GM19035 (cell line): ENCODE results near the gene GPRC5A.

Experiments used
- ATAC-seq: cut with Tn5 transposase; IDR thresholded peaks from one replicate; pipeline ENCODE4 v1.9.1; 2021; ENCODE audit not compliant: unreplicated experiment

Gene GPRC5A

DNA sequence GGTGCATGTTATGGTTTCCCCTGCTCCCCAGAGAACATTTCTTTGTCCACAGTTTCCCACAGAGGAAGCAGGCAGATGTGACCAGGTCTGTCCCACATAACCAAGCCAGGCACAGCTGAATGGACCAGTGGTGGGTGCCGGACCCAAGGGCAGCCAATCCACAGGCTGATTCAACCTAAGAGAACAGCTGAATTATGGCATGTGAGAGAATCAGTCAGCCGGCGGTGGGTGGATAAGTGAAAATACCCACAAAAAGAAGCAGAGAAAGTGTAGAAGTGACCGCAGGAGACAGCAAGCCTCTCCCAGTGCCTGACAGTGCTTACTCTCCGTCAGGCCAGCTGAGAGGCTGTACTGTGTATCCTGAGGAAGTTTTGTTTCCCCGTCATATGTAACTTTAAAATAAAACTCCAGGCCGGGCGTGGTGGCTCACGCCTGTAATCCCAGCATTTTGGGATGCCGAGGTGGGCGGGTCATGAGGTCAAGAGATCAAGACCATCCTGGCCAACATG is 45.7 kb downstream of the GPRC5A start:
- no peak for ATAC-seq

DNA sequence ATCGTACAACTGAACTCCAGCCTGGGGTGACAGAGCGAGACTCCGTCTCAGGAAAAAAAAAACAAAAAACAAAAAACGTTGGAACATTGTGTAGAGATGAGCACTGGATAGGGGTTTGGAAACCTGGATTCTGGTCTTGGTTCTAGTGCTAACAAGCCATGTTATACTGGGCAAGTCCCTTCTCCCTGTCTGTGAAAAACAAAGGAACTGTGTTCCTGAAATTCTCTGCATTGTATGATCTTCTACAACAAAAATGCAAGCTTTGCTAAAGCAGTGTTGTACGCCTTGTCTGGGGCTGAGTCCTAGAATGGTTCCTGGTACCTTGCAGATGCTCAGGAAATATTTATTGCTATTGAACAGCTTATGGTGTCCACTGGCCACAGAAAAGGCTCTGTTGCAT is 47.2 kb downstream of the GPRC5A start:
- no peak for ATAC-seq

DNA sequence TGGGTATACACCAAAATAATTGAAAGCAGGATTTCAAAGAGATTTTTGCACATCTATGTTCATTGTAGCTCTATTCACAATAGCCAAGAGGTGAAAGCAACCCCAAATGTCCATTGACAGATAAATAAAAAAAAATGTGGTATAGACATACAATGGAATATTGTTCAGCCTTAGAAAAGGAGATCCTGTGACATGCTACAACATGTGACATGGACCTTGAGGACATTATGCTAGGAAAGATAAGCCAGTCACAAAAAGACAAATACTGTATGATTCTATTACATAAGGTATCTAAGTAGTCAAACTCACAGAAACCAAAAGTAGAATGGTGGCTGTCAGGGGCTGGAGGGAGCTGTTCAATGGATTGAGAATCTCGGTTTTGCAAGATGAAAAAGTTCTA is 48.5 kb downstream of the GPRC5A start:
- ATAC-seq: no peak

DNA sequence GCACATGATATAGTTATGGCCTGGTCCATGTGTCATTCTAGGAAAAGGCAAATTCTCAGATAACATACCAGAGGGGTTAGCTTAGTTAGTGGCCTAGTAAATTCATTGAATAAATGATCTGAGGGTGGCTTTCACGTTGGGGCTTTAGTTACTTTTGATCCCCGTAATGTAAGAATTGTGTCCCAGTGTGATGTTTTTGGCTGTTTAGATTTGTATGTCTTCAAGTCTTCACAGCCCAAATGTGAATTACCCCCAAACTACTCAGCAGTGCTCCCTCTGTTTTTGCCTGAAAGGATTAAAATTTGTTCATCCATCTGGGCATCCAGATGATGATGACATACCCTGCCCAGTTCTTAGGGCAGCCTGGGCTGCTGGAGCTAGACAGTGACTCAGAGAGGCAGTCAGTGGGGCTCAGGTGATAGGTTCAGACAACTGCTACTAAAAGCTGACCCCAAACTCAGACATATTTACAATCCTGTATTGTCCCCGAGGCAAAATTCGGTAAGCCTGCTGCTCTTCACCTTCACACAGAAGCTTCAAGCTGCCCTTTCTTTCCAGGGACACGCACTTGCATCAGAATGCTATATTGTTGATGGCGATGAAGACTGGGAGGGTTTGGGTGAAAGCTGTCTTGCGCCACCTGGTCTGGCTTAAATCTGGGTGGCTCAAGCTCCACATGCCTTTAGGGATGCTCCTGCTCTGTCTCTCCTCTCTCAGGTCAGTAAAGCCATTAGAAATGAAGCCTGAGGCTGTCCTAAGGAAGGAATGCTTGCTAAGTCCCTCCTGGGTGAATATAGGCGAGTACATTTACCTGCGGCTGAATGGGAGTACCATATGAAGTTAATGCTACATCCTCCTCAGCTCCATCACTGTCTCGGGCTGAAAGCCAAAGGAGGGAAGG is 50.3 kb downstream of the GPRC5A start:
- no peak for ATAC-seq

DNA sequence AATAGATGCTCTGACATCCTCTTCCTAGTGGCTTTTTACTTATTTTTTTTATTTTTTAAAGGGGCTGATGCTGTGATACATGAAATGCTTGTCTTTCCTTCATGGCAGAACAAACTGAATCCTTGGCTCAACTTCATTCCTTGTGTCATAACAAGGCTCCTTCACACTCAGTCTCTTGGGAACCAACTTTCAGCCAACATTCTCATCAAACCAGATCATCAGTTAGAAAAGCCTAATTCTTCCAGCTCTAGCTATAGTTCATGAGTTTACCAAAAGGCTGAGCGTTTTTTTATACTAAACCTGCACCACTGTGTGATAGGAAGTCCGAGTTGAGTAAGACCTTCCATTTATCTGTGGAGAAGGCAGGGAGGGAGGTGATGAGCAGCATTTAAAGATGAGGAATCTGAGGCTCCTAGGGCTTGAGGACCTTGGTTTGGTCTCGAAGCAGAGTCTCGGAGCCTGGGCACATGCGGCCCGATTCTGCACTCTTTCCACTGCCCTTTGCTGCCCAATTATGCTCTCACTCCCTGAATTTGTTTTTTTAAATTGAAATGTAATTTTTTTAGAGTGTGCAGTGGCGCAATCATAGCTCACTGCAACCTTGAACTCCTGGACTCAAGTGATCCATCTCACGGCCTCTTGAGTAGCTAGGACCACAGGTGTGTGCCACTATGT is 52.4 kb downstream of the GPRC5A start:
- no peak for ATAC-seq

DNA sequence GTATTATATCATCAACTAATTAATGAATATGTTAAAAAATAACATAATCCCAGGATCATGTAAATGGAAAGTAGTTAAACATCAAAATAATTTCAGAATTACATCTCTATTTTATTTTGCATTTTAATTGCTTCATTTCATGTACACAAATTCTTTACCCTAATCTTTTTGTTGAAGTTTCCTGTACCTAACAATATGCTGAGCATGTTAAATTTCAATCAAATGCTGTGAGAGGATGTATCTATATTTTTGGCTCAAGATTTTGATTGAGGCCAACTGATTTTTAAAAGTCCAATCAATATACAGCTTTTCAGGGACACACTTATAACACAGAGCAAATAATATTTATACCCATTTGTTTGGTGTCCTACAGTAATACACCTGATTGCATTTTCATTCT is 54.2 kb downstream of the GPRC5A start:
- ATAC-seq: no peak

DNA sequence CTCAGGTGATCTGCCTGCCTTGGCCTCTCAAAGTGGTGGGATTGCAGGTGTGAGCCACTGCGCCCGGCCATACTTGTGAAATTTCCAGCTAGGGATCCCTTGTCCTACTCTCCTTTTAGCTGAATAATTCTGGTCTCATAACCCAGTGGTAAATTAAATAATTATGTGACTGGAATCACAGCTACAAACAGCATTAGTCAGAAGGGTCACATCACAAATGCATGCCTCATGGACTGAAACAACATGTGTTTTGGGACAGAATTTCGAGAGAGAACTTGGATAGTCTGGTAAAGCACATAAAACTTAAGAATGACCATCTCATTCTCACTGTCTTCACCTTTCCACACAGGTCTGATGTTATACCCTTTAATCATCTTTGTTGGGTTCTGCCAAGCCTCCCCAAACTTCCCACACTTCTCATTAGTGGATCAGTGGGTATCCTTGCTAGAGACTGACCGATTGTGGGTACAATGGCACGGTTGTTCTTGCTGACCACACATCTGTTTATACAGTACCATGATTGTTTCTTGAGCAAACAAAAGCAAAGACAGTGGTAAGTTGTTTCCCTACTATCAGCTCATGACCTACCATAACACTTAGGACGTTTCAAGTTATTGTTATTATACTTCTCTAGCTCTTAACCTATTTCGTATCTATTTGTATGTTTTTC is 55.5 kb downstream of the GPRC5A start:
- ATAC-seq: no peak

DNA sequence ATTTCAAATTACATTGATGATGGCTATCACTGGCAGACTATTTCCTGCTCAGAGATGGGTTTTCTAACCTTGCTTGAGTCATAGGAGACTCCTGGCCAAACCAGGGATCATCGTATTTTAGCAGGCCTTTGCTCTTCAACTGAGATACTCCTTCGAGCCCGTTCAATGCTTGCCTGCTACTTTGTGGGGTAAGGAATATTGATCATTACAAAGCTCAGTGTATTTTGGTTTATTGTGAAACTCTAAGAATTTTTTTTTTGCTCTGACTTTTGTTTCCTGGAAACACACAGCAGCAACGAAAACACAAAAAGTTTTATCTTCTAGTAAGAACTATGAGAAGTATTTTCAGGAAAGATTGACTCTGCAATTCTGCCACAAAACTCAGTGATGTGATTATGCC is 56.5 kb downstream of the GPRC5A start:
- no peak for ATAC-seq

DNA sequence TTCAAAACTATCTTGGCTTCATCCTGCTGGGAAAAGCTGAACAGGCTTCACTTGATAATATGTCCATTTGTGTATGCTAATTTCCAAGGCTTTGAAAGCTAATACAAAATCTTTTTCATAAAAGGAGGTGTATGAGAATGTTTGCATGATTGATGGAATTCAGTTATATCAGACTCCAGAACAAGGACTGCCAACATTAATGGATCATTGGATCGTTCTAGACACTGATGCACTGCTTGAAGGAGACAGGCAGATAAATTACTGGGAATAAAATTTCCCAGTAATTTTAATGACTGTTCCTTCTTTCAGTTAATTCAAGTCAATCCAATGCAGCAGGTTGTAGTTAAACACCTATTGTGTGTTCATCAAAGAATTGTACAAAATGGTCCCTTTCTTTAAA is 60.1 kb downstream of the GPRC5A start:
- ATAC-seq: no peak

DNA sequence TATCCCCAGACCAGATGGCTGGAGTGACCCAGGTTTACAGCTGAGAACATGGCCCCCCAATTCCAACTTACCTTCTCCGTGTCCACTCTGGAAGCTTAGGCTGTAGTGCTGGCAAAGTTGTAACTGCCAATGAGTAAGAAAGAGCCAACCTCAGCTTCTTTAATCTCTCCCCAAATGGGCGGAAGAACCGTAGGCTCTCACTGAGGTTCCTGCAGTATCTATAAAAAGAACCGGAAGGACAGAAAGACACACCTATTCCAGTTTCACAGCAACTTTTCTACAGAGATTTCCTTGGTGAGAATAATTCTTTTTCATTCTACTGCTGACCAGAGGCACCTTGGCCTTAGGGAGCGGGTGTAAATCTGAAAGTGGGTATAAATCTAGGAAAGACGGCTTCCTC is 60.7 kb downstream of the GPRC5A start, which contains the start of gene GPRC5D:
GPRC5D (minus strand) TSS at position 135 of the 400 bp plus-strand sequence. CDS start 1,786 bp downstream, outside the sequence.
- ATAC-seq: no peak

DNA sequence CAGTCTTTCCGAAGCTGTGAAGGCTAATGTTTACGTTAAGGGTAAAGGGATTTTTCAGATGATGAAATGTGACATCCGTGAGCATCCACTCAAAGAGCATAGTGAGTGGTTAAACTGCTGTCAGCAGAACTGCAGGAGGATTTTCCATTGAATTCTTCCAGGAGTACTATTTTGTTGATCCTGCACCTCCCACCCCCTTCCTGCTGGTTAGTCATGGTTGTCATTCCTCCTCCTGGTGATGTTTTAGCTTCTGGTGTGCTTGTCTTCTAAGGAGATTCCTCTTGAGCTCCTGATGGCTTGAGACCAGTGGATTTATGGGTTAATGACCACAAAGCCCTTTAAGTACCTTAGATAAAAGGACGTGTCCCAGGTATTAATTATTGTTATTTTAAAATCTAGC is 63.0 kb downstream of the GPRC5A start:
- ATAC-seq: no peak

DNA sequence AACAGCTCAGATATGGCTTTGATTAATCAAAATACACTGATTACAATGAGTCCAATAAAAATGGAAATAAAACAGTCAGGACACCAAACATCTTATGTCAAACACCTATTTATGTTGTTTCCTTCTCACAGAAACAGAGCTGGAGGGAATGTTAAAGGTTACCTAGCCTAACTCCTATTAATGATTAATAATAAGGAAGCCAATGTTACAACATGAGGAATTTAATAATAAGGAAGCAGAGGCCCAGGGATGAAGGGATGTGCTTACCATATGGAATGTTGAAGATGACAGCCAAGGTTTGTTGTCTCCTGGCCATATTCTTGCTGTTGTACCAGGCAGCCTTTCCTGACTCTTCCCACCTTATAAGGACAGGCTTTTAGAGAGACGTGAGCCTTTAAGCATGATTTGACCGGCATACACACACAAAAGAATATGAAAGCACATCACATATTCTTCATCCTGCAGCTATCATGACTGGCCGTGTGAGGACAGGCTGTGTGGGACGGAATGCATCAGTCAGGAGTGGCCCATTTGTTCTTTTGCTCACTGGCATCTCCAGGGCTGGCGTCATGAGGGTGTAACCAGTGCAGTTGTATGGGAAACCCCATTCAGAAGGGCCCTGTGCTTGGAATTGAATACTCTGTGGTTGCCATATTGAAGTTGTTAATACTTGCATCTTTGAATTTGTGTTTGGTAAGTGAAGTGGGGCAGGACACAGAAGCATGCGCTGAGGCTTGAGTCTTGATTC is 63.7 kb downstream of the GPRC5A start:
- ATAC-seq: no peak

DNA sequence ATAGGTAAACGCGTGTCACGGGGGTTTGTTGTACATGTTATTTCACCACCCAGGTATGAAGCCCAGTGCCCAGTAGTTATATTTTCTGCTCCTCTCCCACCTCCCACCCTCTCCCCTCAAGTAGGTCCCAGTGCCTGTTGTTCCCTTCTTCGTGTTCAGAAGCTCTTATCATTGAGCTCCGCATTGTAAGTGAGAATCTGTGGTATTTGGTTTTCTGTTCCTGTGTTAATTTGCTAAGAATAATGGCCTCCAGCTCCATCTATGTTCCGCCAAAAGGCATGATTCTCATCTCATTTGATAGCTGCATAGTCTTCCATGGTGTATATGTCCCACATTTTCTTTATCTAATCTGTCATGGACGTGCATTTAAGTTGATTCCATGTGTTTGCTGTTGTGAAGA is 67.5 kb downstream of the GPRC5A start:
- no peak for ATAC-seq

DNA sequence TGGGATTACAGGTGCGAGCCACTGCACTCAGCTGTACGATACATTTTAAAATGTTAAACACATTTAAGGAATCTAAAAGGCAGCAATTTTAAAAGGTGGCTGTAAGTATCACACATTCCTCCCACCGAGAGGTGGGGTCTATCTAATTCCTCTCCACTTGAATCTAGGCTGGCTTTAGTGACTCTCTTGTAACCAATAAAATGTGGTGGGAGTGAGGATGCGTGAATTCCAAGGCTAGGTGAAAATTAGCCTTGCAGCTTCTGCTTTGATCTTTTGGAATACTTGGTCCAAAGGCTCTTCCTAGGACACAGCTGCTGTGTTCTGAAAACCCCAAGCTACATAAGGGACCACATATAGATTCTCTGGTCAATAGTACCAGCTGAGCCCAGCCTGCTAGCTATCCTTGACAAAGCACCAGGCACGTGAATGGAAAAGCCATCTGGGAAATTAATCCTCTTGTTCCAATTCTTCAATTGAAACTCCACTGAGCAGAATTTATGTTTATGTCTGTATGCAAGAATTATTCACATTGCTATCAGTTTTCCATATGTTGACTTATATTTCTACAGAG is 69.4 kb downstream of the GPRC5A start:
- ATAC-seq: no peak

DNA sequence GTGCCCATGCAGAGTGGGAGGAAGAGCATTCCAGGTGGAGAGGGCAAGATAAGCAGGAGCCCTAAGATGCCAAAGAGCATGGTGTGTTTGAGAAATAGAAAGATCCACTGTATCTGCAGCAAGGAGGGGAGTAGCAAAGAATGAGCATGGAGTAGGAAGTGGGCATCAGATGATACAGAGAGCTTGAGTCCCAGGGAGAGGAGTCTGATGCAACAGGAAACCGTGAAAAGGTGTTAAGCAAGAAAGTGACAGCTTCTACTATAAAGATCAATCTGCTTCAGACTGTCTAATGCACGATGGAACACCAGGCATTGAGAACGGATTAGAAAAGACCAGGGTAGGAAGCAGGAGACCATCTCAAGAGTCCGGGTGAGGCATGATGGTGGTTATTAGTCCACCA is 72.9 kb downstream of the GPRC5A start:
- ATAC-seq: no peak

DNA sequence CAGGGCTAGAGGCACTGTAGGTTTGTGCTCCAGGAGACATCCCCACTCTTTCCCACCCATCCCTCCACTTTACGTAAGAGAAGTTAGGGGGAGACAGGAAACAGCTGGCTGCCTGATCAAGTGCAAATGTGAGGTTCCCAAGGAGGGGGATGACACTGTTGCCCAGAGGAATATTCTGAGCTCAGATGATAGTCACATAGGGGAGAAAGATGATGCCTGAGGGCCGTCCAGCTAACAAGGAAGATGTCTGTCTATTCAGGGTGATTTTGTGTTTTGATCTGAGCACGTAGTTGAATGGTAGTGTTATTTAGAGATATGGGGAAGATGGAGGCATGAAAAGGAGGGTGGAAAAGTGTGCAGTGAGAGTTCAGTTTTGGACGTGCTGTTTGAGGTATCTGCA is 74.5 kb downstream of the GPRC5A start:
- no peak for ATAC-seq
